GM23248 (cell line): ENCODE results near the gene STAT6.

Experiments used
- EZH2 ChIP-seq: fragments of 200-600 bp; sonication (generic); IDR thresholded peaks from 2 replicates; pipeline ENCODE4 v1.6.1; 2018; ENCODE audit warnings: antibody characterized with exemption, mild to moderate bottlenecking; ENCODE audit not compliant: insufficient read depth, poor library complexity, severe bottlenecking
- EZH2phosphoT487 ChIP-seq: fragments of 200-600 bp; sonication (generic); IDR thresholded peaks from 2 replicates; pipeline ENCODE4 v1.6.1; 2018; ENCODE audit warnings: antibody characterized with exemption, moderate library complexity, mild to moderate bottlenecking, low read depth; ENCODE audit not compliant: insufficient read depth

DNA sequence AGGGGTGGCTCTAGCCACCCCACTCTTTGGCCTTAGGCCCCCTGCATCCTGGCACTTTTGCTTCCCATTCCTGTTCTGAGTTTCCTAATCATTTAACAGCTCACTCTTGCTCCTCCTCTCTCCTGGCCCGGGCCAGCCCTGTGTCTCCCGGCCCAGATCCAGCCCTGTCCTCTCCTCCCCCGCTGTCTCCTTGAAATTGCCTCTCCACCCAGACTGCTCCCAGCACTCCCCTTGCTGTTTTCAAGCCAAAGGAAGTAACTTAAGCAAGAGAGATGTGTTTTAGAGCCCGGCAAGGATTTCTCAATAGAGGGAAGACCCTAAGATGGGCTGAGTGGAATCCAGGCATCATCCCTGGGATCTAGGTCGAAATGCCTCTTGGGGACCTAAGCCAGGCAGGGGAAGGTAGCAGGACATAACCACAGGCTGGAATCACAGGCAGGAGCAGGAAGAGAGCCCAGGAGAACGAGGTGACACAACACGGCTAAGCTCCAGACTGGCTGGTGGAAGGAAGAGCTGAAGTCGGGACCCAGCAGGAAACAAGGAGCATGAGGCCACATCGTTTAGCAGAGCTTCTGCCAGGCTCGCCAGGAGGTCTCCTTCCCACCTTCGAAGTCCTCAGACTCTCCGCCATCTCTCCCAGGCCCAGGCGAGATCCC is 38.2 kb upstream of the STAT6 start:
- TF ChIP-seq EZH2 = no peak
- no peak for TF ChIP-seq EZH2phosphoT487
